Gastrocnemius medialis (tissue), 4 donors: ENCODE results near the gene SELENOO. TPM values are rescaled to one million over a fixed set of nuclear protein-coding genes. Genes with fewer than 3 reads are reported as not detected.

Experiments
- ATAC-seq, 2 donors: fragments of 150-250 bp; one replicate each; pipeline ENCODE4 v1.9.1; 2016
- DNase-seq, 2 donors: peaks; one replicate each; pipeline ENCODE4 v3.0.0-alpha.2; 2019
- H3K27ac ChIP-seq, 4 donors: fragments of 200-600 bp; sonication (generic); 1 replicate in 1 of 4; 2 replicates in 3 of 4; pipeline ENCODE4 v1.5.1; 2016 to 2018; ENCODE audit warnings: mild to moderate bottlenecking in 2 of 4, moderate library complexity in 1 of 4
- H3K27me3 ChIP-seq, 3 donors: fragments of 200-600 bp; sonication (generic) in 2 of 3; 1 replicate in 1 of 3; 2 replicates in 2 of 3; pipeline versions ENCODE4 v1.5.1 to v1.6.0; 2016 to 2019; ENCODE audit warnings: mild to moderate bottlenecking in 1 of 3, moderate library complexity in 1 of 3
- H3K36me3 ChIP-seq, 2 donors: fragments of 200-600 bp; sonication (generic) in 1 of 2; one replicate each; pipeline ENCODE4 v1.5.1; 2017 to 2018
- H3K4me1 ChIP-seq, 2 donors: fragments of 200-600 bp; sonication (generic) in 1 of 2; one replicate each; pipeline ENCODE4 v1.5.1; 2016 to 2017; ENCODE audit warnings: mild to moderate bottlenecking in 2 of 2
- H3K4me3 ChIP-seq, 4 donors: fragments of 200-600 bp; sonication (generic) in 3 of 4; 1 replicate in 1 of 4; 2 replicates in 3 of 4; pipeline ENCODE4 v1.5.1; 2016 to 2019; ENCODE audit warnings: mild to moderate bottlenecking in 2 of 4
- H3K9me3 ChIP-seq, 3 donors: fragments of 200-600 bp; sonication (generic) in 2 of 3; 1 replicate in 1 of 3; 2 replicates in 2 of 3; pipeline ENCODE4 v1.5.1; 2016 to 2019
- POLR2A ChIP-seq, 2 donors: fragments of 450-650 bp; IDR thresholded peaks; one replicate each; pipeline ENCODE4 v1.6.1; 2017; ENCODE audit warnings: antibody characterized with exemption in 2 of 2, mild to moderate bottlenecking in 2 of 2, moderate library complexity in 2 of 2
- in situ Hi-C, 4 donors: fragments of 200-750 bp; cut with MboI; loops; one replicate each; pipeline versions ENCODE4 v1.15.0 to v1.8.0; 2017; ENCODE audit warnings: low sequenced_read_pairs in 4 of 4
- intact Hi-C: fragments of 100-400 bp; cut with DNase I; formaldehyde crosslinking; loops from one replicate; pipeline ENCODE4 v1.15.1; 2023; ENCODE audit warnings: low total_unique reads
- total RNA-seq, 4 donors: library from RNA; depleted of rRNA; stranded (reverse); fragments of >200 nt; gene quantifications; one replicate each; pipeline versions ENCODE4 v1.1.0 to v1.2.3, GENCODE V29; 2016
- TF ChIP-seq, protein P1 (sequence below), 5 experiments: fragments of 450-650 bp in 3 of 5; fragments of 200-600 bp in 2 of 5; sonication (generic) in 2 of 5; IDR thresholded peaks in 4 of 5; conservative IDR thresholded peaks in 1 of 5; 1 replicate in 4 of 5; 2 replicates in 1 of 5; pipeline ENCODE4 v1.5.1; 2016 to 2019; ENCODE audit warnings: antibody characterized with exemption in 5 of 5, mild to moderate bottlenecking in 3 of 5, moderate library complexity in 3 of 5

Gene SELENOO
- total RNA-seq, 4 donors from 2014 or later, result 26.4 to 54.9 (median 34.0) TPM

DNA sequence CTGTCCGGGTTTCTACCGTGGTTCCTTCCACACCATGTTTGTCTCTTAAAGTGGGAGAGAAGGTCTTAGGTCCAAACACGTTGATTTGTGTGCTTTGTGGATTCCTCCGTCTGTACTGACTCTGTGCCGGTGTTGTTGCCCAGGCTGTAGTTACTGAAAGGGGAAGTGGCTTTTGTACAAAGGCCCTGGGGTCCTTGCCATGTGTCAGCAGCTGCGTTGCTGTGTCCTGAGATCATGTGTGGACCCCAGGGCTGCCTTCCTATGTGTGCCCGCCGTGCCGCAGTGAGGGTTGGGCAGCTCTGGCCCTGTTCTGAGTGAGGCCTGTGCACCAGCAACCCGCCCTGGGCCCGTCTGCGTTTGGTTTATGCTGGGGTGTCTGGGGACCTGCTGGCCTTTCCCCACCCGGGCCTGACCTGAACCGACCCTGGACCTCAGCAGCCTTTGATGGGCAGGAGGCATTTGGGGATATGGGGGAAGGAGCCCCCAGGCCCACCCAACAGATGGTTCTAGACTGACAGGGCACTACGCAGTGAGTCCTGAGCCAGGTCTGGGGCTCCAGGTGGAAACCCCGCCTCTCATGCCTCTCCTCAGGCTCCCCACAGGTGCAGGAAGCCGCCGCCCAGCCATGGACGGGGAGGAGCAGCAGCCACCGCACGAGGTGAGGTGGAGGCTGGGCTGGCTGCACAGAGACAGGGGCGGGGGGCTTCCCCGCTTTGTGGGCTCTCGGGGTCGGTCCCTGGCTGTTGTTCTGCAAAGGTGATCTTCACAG is 8.2 kb upstream of the SELENOO start:
- Histone ChIP-seq H3K27me3 (no peaks in the 10 kb centered on the region), H3K27ac (no peak overlapping the region), H3K9me3 (no peaks in the 10 kb centered on the region), H3K36me3 (peaks cover 0 to 35% of the 10 kb centered on the region in 2 donors), H3K4me3 (no peak overlapping the region), H3K4me1 (peaks cover 11 to 15% of the 10 kb centered on the region in 2 donors)
- intact Hi-C loops (no loop called here), in situ Hi-C loops (no loop called here)
- ATAC-seq (no peak), DNase-seq (no peak)
- TF ChIP-seq POLR2A (IDR thresholded peaks at IDR 0.05), result no peak
- TF ChIP-seq, protein P1, sequence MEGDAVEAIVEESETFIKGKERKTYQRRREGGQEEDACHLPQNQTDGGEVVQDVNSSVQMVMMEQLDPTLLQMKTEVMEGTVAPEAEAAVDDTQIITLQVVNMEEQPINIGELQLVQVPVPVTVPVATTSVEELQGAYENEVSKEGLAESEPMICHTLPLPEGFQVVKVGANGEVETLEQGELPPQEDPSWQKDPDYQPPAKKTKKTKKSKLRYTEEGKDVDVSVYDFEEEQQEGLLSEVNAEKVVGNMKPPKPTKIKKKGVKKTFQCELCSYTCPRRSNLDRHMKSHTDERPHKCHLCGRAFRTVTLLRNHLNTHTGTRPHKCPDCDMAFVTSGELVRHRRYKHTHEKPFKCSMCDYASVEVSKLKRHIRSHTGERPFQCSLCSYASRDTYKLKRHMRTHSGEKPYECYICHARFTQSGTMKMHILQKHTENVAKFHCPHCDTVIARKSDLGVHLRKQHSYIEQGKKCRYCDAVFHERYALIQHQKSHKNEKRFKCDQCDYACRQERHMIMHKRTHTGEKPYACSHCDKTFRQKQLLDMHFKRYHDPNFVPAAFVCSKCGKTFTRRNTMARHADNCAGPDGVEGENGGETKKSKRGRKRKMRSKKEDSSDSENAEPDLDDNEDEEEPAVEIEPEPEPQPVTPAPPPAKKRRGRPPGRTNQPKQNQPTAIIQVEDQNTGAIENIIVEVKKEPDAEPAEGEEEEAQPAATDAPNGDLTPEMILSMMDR (IDR thresholded peaks at IDR 0.05 in 4 of 5, conservative IDR thresholded peaks at IDR 0.05 in 1 of 5), result no peak

DNA sequence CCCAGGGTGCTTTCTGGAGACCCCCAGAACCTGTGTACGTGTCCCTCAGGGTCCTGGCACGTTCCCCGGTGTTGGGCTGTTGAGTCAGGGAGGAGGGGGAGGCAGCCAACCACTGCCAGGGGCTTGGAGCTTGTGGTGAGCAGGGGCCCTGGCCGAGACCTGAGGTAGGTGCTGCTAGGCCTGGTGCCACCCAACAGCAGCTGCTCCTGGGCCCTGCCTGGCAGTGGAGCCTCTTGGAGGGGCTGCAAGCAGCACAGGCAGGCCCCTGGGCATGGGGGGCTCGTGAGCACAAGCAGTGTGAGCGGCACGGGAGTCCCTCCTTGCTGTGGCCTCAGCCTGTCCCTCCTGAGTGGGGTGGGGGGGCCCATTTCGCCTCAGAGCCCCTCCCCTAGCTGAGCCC is 7.2 kb upstream of the SELENOO start:
- H3K9me3 ChIP-seq, result no peaks in the 10 kb centered on the region
- H3K27ac ChIP-seq, result no peak overlapping the region
- peaks cover 11 to 15% of the 10 kb centered on the region in 2 donors for H3K4me1 ChIP-seq
- DNase-seq (no peak), ATAC-seq (no peak)
- H3K27me3 ChIP-seq, result no peaks in the 10 kb centered on the region
- TF ChIP-seq, protein P1 (IDR thresholded peaks at IDR 0.05 in 4 of 5, conservative IDR thresholded peaks at IDR 0.05 in 1 of 5), result no peak
- TF ChIP-seq POLR2A (IDR thresholded peaks at IDR 0.05), result no peak
- peaks cover 0 to 42% of the 10 kb centered on the region in 2 donors for H3K36me3 ChIP-seq
- H3K4me3 ChIP-seq, result no peak overlapping the region
- in situ Hi-C loops, result no loop called here
- intact Hi-C loops, result no loop called here

DNA sequence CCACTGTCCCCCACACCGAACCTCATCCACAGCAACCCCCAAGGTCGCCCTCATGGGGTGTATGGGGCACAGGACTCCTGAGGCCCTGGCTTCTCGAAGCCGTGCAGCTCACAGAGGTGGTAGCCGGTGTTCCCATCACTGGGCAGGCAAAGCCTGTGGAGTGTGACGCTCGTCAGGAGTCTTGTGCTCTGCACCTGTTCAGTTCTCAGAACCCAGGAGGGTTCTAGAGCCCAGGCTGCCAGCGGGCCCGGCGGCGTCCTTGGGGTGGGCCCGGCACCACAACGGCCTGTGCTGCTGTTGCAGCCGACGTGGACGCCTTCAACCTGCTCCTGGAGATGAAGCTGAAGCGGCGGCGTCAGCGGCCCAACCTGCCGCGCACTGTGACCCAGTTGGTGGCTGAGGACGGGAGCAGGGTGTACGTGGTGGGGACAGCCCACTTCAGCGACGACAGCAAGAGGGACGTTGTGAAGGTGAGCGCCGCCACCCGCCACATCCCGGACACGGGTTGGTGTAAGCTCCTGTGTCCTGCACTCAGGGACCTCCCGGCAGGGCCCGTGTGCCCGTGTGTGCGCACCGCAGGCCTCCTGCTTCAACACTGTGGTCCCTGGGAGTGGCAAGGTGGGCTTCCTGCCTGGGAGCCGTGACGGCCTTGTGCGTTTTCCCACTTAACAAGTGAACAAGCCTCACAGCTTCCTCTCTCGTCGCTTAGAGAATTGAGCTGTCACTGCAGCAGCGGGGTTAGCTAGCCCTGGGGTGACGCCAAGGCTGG is 6.6 kb upstream of the SELENOO start:
- intact Hi-C loops, result no loop called here
- no peak for DNase-seq

DNA sequence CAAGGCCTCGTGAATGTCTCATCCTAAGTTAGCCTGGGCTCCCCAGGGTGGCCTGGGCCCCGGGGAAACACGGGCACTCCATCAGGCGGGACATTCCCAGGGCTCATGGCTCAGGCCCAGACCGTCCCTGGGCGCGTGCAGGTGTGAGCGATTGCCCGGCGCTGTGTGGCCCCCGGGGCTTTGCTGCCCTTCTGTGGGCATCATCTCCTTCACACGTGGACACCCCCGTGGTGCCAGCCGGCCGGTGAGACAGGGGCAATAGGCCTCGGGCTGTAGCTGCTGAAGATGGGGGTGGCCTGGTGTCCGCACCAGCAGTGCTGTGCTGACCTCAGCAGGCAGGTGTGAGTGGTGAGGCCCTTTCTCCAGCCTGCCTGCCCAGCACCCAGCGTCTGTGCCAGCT is 4.6 kb upstream of the SELENOO start:
- peaks cover 9% of the 10 kb centered on the region in 2 donors for H3K4me1 ChIP-seq
- H3K36me3 ChIP-seq, result peaks cover 0 to 42% of the 10 kb centered on the region in 2 donors

More for the DNA sequence above, 6.6 kb upstream of the SELENOO start:
- in situ Hi-C loops, result no loop called here
- Histone ChIP-seq H3K9me3 (no peaks in the 10 kb centered on the region), H3K27me3 (no peaks in the 10 kb centered on the region), H3K4me3 (no peak overlapping the region), H3K4me1 (peaks cover 11 to 15% of the 10 kb centered on the region in 2 donors), H3K36me3 (peaks cover 0 to 42% of the 10 kb centered on the region in 2 donors), H3K27ac (no peak overlapping the region)
- TF ChIP-seq POLR2A (IDR thresholded peaks at IDR 0.05), result no peak
- TF ChIP-seq, protein P1 (IDR thresholded peaks at IDR 0.05 in 4 of 5, conservative IDR thresholded peaks at IDR 0.05 in 1 of 5), result no peak
- ATAC-seq, result no peak

More for the DNA sequence above, 4.6 kb upstream of the SELENOO start:
- no peak overlapping the region for H3K4me3 ChIP-seq
- DNase-seq (no peak), ATAC-seq (no peak)
- intact Hi-C loops, result no loop called here
- no peak for TF ChIP-seq POLR2A (IDR thresholded peaks at IDR 0.05)
- TF ChIP-seq, protein P1 (IDR thresholded peaks at IDR 0.05 in 4 of 5, conservative IDR thresholded peaks at IDR 0.05 in 1 of 5), result no peak
- H3K9me3 ChIP-seq, result no peaks in the 10 kb centered on the region
- no peaks in the 10 kb centered on the region for H3K27me3 ChIP-seq
- H3K27ac ChIP-seq, result no peak overlapping the region
- in situ Hi-C loops, result no loop called here
